Measurements from ENCODE around the gene LCP2. TPM values are rescaled to one million over a fixed set of nuclear protein-coding genes. Genes with fewer than 3 reads are reported as not detected.

LCP2 gene
- total and polyA plus RNA-seq, 10 of the 15 experiments (the other 5 are each of a cell fraction or from before 2014, with no cell fraction given) = 8.0 to 50.5 (median 20.6) TPM

GRCh38 chr5:170219615-170220014, 78.0 kb downstream of the LCP2 start (continued):
- TF ChIP-seq, protein P1, sequence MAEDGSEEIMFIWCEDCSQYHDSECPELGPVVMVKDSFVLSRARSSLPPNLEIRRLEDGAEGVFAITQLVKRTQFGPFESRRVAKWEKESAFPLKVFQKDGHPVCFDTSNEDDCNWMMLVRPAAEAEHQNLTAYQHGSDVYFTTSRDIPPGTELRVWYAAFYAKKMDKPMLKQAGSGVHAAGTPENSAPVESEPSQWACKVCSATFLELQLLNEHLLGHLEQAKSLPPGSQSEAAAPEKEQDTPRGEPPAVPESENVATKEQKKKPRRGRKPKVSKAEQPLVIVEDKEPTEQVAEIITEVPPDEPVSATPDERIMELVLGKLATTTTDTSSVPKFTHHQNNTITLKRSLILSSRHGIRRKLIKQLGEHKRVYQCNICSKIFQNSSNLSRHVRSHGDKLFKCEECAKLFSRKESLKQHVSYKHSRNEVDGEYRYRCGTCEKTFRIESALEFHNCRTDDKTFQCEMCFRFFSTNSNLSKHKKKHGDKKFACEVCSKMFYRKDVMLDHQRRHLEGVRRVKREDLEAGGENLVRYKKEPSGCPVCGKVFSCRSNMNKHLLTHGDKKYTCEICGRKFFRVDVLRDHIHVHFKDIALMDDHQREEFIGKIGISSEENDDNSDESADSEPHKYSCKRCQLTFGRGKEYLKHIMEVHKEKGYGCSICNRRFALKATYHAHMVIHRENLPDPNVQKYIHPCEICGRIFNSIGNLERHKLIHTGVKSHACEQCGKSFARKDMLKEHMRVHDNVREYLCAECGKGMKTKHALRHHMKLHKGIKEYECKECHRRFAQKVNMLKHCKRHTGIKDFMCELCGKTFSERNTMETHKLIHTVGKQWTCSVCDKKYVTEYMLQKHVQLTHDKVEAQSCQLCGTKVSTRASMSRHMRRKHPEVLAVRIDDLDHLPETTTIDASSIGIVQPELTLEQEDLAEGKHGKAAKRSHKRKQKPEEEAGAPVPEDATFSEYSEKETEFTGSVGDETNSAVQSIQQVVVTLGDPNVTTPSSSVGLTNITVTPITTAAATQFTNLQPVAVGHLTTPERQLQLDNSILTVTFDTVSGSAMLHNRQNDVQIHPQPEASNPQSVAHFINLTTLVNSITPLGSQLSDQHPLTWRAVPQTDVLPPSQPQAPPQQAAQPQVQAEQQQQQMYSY (CRISPR knock-in tag; IDR thresholded peaks at IDR 0.05) = no peak
- TF ChIP-seq IKZF2 (IDR thresholded peaks at IDR 0.05) = no peak

GRCh38 chr5:170218726-170219125, 78.9 kb downstream of the LCP2 start:
- ChIA-PET RAD21 (ENCODE audit: unreplicated experiment) (interaction anchor here (0.6 kb wide), 1 partner anchor 635 kb away, joined by 3 read pairs; the partner anchor contains the start of gene SPDL1), POLR2A (no interaction called here), SMC1A (ENCODE audit: uncharacterized antibody, unreplicated experiment) (interaction anchor here (1.0 to 2.1 kb wide), 4 partner anchors 17 to 203 kb away, joined by 3 to 8 read pairs (median 3); no protein-coding TSS in a partner anchor), CTCF (interaction anchor here (0.9 to 2.2 kb wide), 8 partner anchors 29 to 208 kb away, joined by 3 to 9 read pairs (median 5); no protein-coding TSS in a partner anchor)
- Histone ChIP-seq H2AFZ (ENCODE audit: control insufficient read depth, low read depth, low read length) (no peak overlapping the region), H3K27ac (ENCODE audit: control insufficient read depth, insufficient read depth) (no peak overlapping the region), H3K4me1 (ENCODE audit: control insufficient read depth, insufficient read depth, low read length) (no peaks in the 10 kb centered on the region), H3K4me2 (ENCODE audit: control insufficient read depth, insufficient read depth) (no peak overlapping the region), H3K9me3 (replicated peaks; ENCODE audit: control insufficient read depth, insufficient read depth, low read length) (no peaks in the 10 kb centered on the region), H3K9ac (ENCODE audit: control insufficient read depth, insufficient read depth, low read length) (no peak overlapping the region), H3K79me2 (ENCODE audit: control insufficient read depth, insufficient read depth, low read length) (no peaks in the 10 kb centered on the region), H3K27me3 (replicated peaks in 1 of 2; ENCODE audit: control insufficient read depth in 2 of 2, insufficient read depth in 2 of 2, low read length in 1 of 2) (0 out of 4 replicates have a peak, but pooled peaks cover 0 to 2% of the 10 kb centered on the region in 2 experiments), H3K4me3 (no peak overlapping the region), H3K36me3 (ENCODE audit: control insufficient read depth in 2 of 2, insufficient read depth in 2 of 2, low read length in 1 of 2) (no peaks in the 10 kb centered on the region), H4K20me1 (ENCODE audit: control insufficient read depth, insufficient read depth) (no peaks in the 10 kb centered on the region)
- ATAC-seq (no peak), FAIRE-seq (no peak), DNase-seq (ENCODE audit: low read depth, low spot score) (no peak)
- TF ChIP-seq YBX1 (IDR thresholded peaks at IDR 0.05) (no peak), ZNF24 (IDR thresholded peaks at IDR 0.05) (no peak), CBX5 (IDR thresholded peaks at IDR 0.05; ENCODE audit: low read depth) (no peak), CREM (IDR thresholded peaks at IDR 0.05; ENCODE audit: low read depth) (no peak), CTCF (IDR thresholded peaks at IDR 0.05 in 2 of 3, conservative IDR thresholded peaks at IDR 0.05 in 1 of 3; ENCODE audit: control insufficient read depth in 2 of 3, extremely low read depth in 1 of 3, insufficient read depth in 1 of 3, low read depth in 3 of 3, low read length in 3 of 3) (no peak), RAD51 (IDR thresholded peaks at IDR 0.05) (no peak), KLF5 (IDR thresholded peaks at IDR 0.05; ENCODE audit: partially characterized antibody) (no peak), NR2C2 (IDR thresholded peaks at IDR 0.05; ENCODE audit: borderline replicate concordance, control insufficient read depth, insufficient read length, low read depth) (no peak), MAX (IDR thresholded peaks at IDR 0.05; ENCODE audit: low read depth, low read length) (no peak)
- intact Hi-C loops (cut with micrococcal nuclease; ENCODE audit: unreplicated experiment) (no loop called here), in situ Hi-C loops (cut with MboI) (no loop called here)
- no TSS peak for BruUV-seq (replicated peaks)
- 0% methylated on average over 1 of the region's 1 CpG for WGBS (ENCODE audit: insufficient coverage, insufficient replicate concordance, low lambda C conversion rate, missing lambda C conversion rate)
